Mesenchymal stem cell (in vitro differentiated cells and primary cell): ENCODE results near the gene ZDBF2.
"Not testable (repeated sequence)": the region's sequence is repeated elsewhere in the genome, so short reads cannot be mapped to it uniquely, and the experiment has no call there.

Source experiments
- DNase-seq: peaks from one replicate; pipeline ENCODE4 v3.0.0-alpha.2; 2013
- H2AFZ ChIP-seq: one replicate; pipeline ENCODE4 v1.6.1; 2013; ENCODE audit warnings: low read depth, mild to moderate bottlenecking, control low read depth, inconsistent platforms, low read length, moderate library complexity
- H2AK5ac ChIP-seq: 2 replicates; pipeline ENCODE4 v1.6.1; 2013; ENCODE audit warnings: low read length, moderate library complexity, mild to moderate bottlenecking, inconsistent platforms; ENCODE audit not compliant: severe bottlenecking
- H2BK120ac ChIP-seq: one replicate; pipeline ENCODE4 v1.6.1; 2013; ENCODE audit warnings: low read depth, mild to moderate bottlenecking, inconsistent platforms, low read length, moderate library complexity
- H2BK12ac ChIP-seq, 2 experiments: one replicate each; pipeline ENCODE4 v1.6.1; 2013; ENCODE audit warnings: inconsistent platforms in 2 of 2, low read length in 2 of 2, mild to moderate bottlenecking in 2 of 2, moderate library complexity in 2 of 2, control low read depth in 1 of 2
- H2BK15ac ChIP-seq: one replicate; pipeline ENCODE4 v1.6.1; 2013; ENCODE audit warnings: mild to moderate bottlenecking, low read depth, inconsistent platforms; ENCODE audit not compliant: poor library complexity, severe bottlenecking
- H2BK5ac ChIP-seq: 2 replicates; pipeline ENCODE4 v1.6.1; 2013; ENCODE audit warnings: low read depth, mild to moderate bottlenecking, low read length, control low read depth, inconsistent platforms; ENCODE audit not compliant: poor library complexity, severe bottlenecking
- H3K14ac ChIP-seq, 2 experiments: one replicate each; pipeline ENCODE4 v1.6.1; 2013; ENCODE audit warnings: inconsistent platforms in 2 of 2, low read length in 2 of 2, control low read depth in 1 of 2, mild to moderate bottlenecking in 1 of 2, moderate library complexity in 1 of 2
- H3K18ac ChIP-seq, 2 experiments: one replicate each; pipeline ENCODE4 v1.6.1; 2013; ENCODE audit warnings: inconsistent platforms in 2 of 2, low read length in 2 of 2, control low read depth in 1 of 2, low read depth in 1 of 2, mild to moderate bottlenecking in 1 of 2
- H3K23ac ChIP-seq, 2 experiments: one replicate each; pipeline ENCODE4 v1.6.1; 2013; ENCODE audit warnings: inconsistent platforms in 2 of 2, low read length in 2 of 2, mild to moderate bottlenecking in 2 of 2, moderate library complexity in 2 of 2, control low read depth in 1 of 2
- H3K27ac ChIP-seq: 2 replicates; pipeline ENCODE4 v1.5.1; 2013; ENCODE audit warnings: mild to moderate bottlenecking, moderate library complexity, low read length, control low read depth, inconsistent platforms; ENCODE audit not compliant: poor library complexity, severe bottlenecking
- H3K27me3 ChIP-seq, 2 experiments: 2 replicates each; pipeline versions ENCODE4 v1.6.1 to v1.7.0; 2013; ENCODE audit warnings: low read length in 2 of 2, mild to moderate bottlenecking in 2 of 2, moderate library complexity in 2 of 2, control low read depth in 1 of 2, inconsistent platforms in 1 of 2; ENCODE audit not compliant: control insufficient read depth in 1 of 2, insufficient read depth in 1 of 2
- H3K36me3 ChIP-seq, 2 experiments: 2 replicates each; pipeline versions ENCODE4 v1.6.1 to v1.7.0; 2013; ENCODE audit warnings: low read length in 2 of 2, control low read depth in 1 of 2, inconsistent platforms in 1 of 2, low read depth in 1 of 2, mild to moderate bottlenecking in 1 of 2; ENCODE audit not compliant: insufficient read depth in 2 of 2, control insufficient read depth in 1 of 2
- H3K4ac ChIP-seq, 2 experiments: one replicate each; pipeline ENCODE4 v1.6.1; 2013; ENCODE audit warnings: inconsistent platforms in 2 of 2, low read length in 2 of 2, mild to moderate bottlenecking in 2 of 2, moderate library complexity in 2 of 2, control low read depth in 1 of 2, low read depth in 1 of 2
- H3K4me1 ChIP-seq: 2 replicates; pipeline ENCODE4 v1.6.1; 2013; ENCODE audit warnings: low read depth, low read length, control low read depth; ENCODE audit not compliant: control insufficient read depth, insufficient read depth
- H3K4me2 ChIP-seq: 2 replicates; pipeline ENCODE4 v1.6.1; 2013; ENCODE audit warnings: low read length, mild to moderate bottlenecking, inconsistent platforms; ENCODE audit not compliant: poor library complexity, severe bottlenecking
- H3K4me3 ChIP-seq, 2 experiments: 2 replicates each; pipeline versions ENCODE4 v1.5.1 to v1.7.0; 2013; ENCODE audit warnings: low read length in 2 of 2, mild to moderate bottlenecking in 2 of 2, control low read depth in 1 of 2, low read depth in 1 of 2; ENCODE audit not compliant: insufficient read depth in 1 of 2
- H3K79me1 ChIP-seq: replicated peaks from 2 replicates; pipeline ENCODE4 v1.6.1; 2013; ENCODE audit warnings: mild to moderate bottlenecking, control low read depth, low read length, inconsistent platforms; ENCODE audit not compliant: poor library complexity, severe bottlenecking
- H3K9ac ChIP-seq: 2 replicates; pipeline ENCODE4 v1.7.0; 2013; ENCODE audit warnings: mild to moderate bottlenecking, low read length, moderate library complexity
- H3K9me3 ChIP-seq: 2 replicates; pipeline ENCODE4 v1.7.0; 2013; ENCODE audit warnings: mild to moderate bottlenecking, low read length; ENCODE audit not compliant: control insufficient read depth
- H4K8ac ChIP-seq: one replicate; pipeline ENCODE4 v1.6.1; 2013; ENCODE audit warnings: inconsistent platforms, mild to moderate bottlenecking, low read length, moderate library complexity
- H4K91ac ChIP-seq: one replicate; pipeline ENCODE4 v1.6.1; 2013; ENCODE audit warnings: mild to moderate bottlenecking, low read length, inconsistent platforms
- WGBS: methylation state at CpG from one replicate; pipeline ENCODE4 v1.1.7; 2013; ENCODE audit warnings: mixed read lengths; 5-methylcytosine and 5-hydroxymethylcytosine counted together

ZDBF2 gene

GRCh38 chr2:206257350-206257749 is 17.1 kb upstream of the ZDBF2 start:
- Histone ChIP-seq H3K9me3 (no peaks in the 10 kb centered on the region), H3K36me3 (no peaks in the 10 kb centered on the region), H2BK5ac (no peak overlapping the region), H3K9ac (no peak overlapping the region), H2BK120ac (no peak overlapping the region), H2AK5ac (no peak overlapping the region), H3K4me1 (no peaks in the 10 kb centered on the region), H2BK15ac (no peak overlapping the region), H3K27ac (no peak overlapping the region), H3K4me2 (no peak overlapping the region), H3K4me3 (no peak overlapping the region), H3K27me3 (peaks cover 68 to 88% of the 10 kb centered on the region in 2 experiments), H3K14ac (no peak overlapping the region), H2BK12ac (no peak overlapping the region), H4K91ac (no peak overlapping the region), H3K18ac (no peak overlapping the region), H3K23ac (no peak overlapping the region), H3K79me1 (no peaks in the 10 kb centered on the region), H3K4ac (no peak overlapping the region), H2AFZ (no peak overlapping the region), H4K8ac (no peak overlapping the region)
- WGBS, result 71% methylated on average over 12 of the region's 14 CpGs
- DNase-seq, result no peak

GRCh38 chr2:206257861-206258260 is 16.6 kb upstream of the ZDBF2 start:
- DNase-seq, result no peak
- WGBS, result 59% methylated on average over 7 of the region's 7 CpGs
- no peaks in the 10 kb centered on the region for H3K36me3 ChIP-seq
- H3K79me1 ChIP-seq, result no peaks in the 10 kb centered on the region
- H3K27ac ChIP-seq, result no peak overlapping the region
- no peak overlapping the region for H3K14ac ChIP-seq
- H3K4ac ChIP-seq, result no peak overlapping the region
- H2BK5ac ChIP-seq, result no peak overlapping the region
- H3K27me3 ChIP-seq, result peaks cover 70 to 88% of the 10 kb centered on the region in 2 experiments
- H3K23ac ChIP-seq, result no peak overlapping the region
- H2AFZ ChIP-seq, result no peak overlapping the region
- H2BK120ac ChIP-seq, result no peak overlapping the region
- no peak overlapping the region for H3K4me2 ChIP-seq
- no peaks in the 10 kb centered on the region for H3K4me1 ChIP-seq
- no peak overlapping the region for H2BK15ac ChIP-seq
- no peak overlapping the region for H3K18ac ChIP-seq
- no peak overlapping the region for H4K91ac ChIP-seq
- no peak overlapping the region for H4K8ac ChIP-seq
- H3K9me3 ChIP-seq, result no peaks in the 10 kb centered on the region
- H2BK12ac ChIP-seq, result no peak overlapping the region
- no peak overlapping the region for H2AK5ac ChIP-seq
- no peak overlapping the region for H3K4me3 ChIP-seq
- no peak overlapping the region for H3K9ac ChIP-seq

GRCh38 chr2:206258615-206259014 is 15.8 kb upstream of the ZDBF2 start:
- H2AK5ac ChIP-seq, H3K4me1 ChIP-seq, H3K4ac ChIP-seq, H3K4me3 ChIP-seq, H2BK120ac ChIP-seq, H3K14ac ChIP-seq, H3K79me1 ChIP-seq, H3K27ac ChIP-seq, H3K36me3 ChIP-seq, H3K9me3 ChIP-seq, H3K23ac ChIP-seq, H2BK15ac ChIP-seq, H3K9ac ChIP-seq, H4K8ac ChIP-seq, H3K18ac ChIP-seq, H2BK5ac ChIP-seq, H2BK12ac ChIP-seq, H3K4me2 ChIP-seq, DNase-seq, H4K91ac ChIP-seq, H2AFZ ChIP-seq: not testable (repeated sequence)
- H3K27me3 ChIP-seq, result peaks cover 70 to 88% of the 10 kb centered on the region in 2 experiments
- 63% methylated on average over 6 of the region's 8 CpGs for WGBS

- no peak overlapping the region for H4K91ac ChIP-seq
- H2AK5ac ChIP-seq, result no peak overlapping the region
- H3K14ac ChIP-seq, result no peak overlapping the region
- peak overlapping the region; percentile 37 for H3K9ac ChIP-seq
- no peak overlapping the region for H3K27ac ChIP-seq
- H3K27me3 ChIP-seq, result peaks cover 76 to 89% of the 10 kb centered on the region in 2 experiments
- H3K23ac ChIP-seq, result no peak overlapping the region
- no peak overlapping the region for H2BK15ac ChIP-seq
- H2AFZ ChIP-seq, result no peak overlapping the region
- H3K36me3 ChIP-seq, result no peaks in the 10 kb centered on the region
- H2BK5ac ChIP-seq, result no peak overlapping the region
- no peak overlapping the region for H3K4me2 ChIP-seq
- DNase-seq, result no peak
- no peaks in the 10 kb centered on the region for H3K9me3 ChIP-seq
- H3K4me1 ChIP-seq, result no peaks in the 10 kb centered on the region
- H2BK120ac ChIP-seq, result no peak overlapping the region
- H3K4ac ChIP-seq, result no peak overlapping the region
- no peak overlapping the region for H3K18ac ChIP-seq
- 40% methylated on average over 9 of the region's 10 CpGs for WGBS
- no peak overlapping the region for H4K8ac ChIP-seq
- H3K79me1 ChIP-seq, result no peaks in the 10 kb centered on the region
- H3K4me3 ChIP-seq, result peak overlapping the region in 1 of 2 experiments; percentile 42
- no peak overlapping the region for H2BK12ac ChIP-seq
These were observed 14.9 kb upstream of the ZDBF2 start for GRCh38 chr2:206259376-206260187.
